ENCODE measurements around the gene RARG.

The RARG gene

DNA sequence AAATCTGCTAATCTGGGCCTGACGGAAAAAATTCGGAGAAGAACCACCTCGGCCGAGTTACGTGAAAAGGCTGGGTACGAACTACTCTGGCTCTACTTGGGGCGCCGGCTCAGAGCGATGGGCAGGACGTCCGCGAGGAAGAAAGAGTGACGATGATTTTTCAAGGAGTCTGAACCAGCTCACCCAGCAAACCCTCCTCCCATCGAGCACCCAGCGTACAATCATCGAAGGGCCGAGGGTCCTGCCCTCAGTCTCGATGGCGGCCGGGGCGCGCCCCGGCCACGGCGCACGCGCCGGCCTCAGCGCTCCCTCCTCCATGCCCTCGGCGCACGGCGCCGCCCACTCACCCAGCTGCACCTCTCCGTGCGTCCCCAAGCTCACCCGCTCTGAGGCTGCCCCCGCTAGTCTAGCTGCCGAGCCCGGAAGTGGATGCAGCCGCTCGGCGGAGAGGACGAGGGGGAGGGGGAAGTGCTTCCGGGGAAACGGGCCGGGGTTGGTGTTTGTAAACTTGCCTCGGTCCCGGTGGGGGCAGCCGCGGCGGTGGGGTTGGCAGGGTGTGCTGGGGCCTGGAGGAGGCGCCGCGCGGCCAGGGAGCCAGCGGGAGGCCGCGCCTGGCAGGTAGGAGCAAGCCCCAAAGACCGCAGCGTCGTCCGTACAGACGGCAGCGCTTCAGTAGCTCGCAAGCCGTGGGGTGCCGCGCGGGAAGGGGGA lies 51.6 kb downstream of the RARG start, which contains the start of the genes CSAD and ZNF740 (continued):
- TF ChIP-seq, protein P1, sequence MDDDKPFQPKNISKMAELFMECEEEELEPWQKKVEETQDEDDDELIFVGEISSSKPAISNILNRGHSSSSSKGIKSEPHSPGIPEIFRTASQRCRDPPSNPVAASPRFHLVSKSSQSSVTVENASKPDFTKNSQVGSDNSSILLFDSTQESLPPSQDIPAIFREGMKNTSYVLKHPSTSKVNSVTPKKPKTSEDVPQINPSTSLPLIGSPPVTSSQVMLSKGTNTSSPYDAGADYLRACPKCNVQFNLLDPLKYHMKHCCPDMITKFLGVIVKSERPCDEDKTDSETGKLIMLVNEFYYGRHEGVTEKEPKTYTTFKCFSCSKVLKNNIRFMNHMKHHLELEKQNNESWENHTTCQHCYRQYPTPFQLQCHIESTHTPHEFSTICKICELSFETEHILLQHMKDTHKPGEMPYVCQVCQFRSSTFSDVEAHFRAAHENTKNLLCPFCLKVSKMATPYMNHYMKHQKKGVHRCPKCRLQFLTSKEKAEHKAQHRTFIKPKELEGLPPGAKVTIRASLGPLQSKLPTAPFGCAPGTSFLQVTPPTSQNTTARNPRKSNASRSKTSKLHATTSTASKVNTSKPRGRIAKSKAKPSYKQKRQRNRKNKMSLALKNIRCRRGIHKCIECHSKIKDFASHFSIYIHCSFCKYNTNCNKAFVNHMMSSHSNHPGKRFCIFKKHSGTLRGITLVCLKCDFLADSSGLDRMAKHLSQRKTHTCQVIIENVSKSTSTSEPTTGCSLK (tag by site-specific recombination; IDR thresholded peaks at IDR 0.05) = no peak
- TF ChIP-seq ZNF600 (tag by site-specific recombination; IDR thresholded peaks at IDR 0.05) (peak; percentile 69), ZNF433 (tag by site-specific recombination; IDR thresholded peaks at IDR 0.05; ENCODE audit: low read depth) (no peak), OSR2 (tag by site-specific recombination; IDR thresholded peaks at IDR 0.05) (peak; percentile 89), ZNF623 (tag by site-specific recombination; IDR thresholded peaks at IDR 0.05) (no peak), GLI4 (tag by site-specific recombination; IDR thresholded peaks at IDR 0.05) (0 out of 2 replicates have a peak, but pooled peaks have one; percentile 37), ZNF549 (tag by site-specific recombination; IDR thresholded peaks at IDR 0.05) (no peak), ZBTB20 (tag by site-specific recombination; IDR thresholded peaks at IDR 0.05) (peak; percentile 79), ZBTB11 (tag by site-specific recombination; conservative IDR thresholded peaks at IDR 0.05; ENCODE audit: low read depth) (peak; percentile 96), RBAK (tag by site-specific recombination; IDR thresholded peaks at IDR 0.05) (no peak), ZBTB8A (tag by site-specific recombination; IDR thresholded peaks at IDR 0.05) (peak; percentile 54; the same call in 1 of the 2 replicates), ZNF843 (tag by site-specific recombination; IDR thresholded peaks at IDR 0.05) (peak; percentile 56), ZNF24 (tag by site-specific recombination; IDR thresholded peaks at IDR 0.05) (peak; percentile 50)
- TF ChIP-seq, protein P2, sequence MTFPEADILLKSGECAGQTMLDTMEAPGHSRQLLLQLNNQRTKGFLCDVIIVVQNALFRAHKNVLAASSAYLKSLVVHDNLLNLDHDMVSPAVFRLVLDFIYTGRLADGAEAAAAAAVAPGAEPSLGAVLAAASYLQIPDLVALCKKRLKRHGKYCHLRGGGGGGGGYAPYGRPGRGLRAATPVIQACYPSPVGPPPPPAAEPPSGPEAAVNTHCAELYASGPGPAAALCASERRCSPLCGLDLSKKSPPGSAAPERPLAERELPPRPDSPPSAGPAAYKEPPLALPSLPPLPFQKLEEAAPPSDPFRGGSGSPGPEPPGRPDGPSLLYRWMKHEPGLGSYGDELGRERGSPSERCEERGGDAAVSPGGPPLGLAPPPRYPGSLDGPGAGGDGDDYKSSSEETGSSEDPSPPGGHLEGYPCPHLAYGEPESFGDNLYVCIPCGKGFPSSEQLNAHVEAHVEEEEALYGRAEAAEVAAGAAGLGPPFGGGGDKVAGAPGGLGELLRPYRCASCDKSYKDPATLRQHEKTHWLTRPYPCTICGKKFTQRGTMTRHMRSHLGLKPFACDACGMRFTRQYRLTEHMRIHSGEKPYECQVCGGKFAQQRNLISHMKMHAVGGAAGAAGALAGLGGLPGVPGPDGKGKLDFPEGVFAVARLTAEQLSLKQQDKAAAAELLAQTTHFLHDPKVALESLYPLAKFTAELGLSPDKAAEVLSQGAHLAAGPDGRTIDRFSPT (tag by site-specific recombination; IDR thresholded peaks at IDR 0.05) = peak; percentile 97
- TF ChIP-seq, protein P3, sequence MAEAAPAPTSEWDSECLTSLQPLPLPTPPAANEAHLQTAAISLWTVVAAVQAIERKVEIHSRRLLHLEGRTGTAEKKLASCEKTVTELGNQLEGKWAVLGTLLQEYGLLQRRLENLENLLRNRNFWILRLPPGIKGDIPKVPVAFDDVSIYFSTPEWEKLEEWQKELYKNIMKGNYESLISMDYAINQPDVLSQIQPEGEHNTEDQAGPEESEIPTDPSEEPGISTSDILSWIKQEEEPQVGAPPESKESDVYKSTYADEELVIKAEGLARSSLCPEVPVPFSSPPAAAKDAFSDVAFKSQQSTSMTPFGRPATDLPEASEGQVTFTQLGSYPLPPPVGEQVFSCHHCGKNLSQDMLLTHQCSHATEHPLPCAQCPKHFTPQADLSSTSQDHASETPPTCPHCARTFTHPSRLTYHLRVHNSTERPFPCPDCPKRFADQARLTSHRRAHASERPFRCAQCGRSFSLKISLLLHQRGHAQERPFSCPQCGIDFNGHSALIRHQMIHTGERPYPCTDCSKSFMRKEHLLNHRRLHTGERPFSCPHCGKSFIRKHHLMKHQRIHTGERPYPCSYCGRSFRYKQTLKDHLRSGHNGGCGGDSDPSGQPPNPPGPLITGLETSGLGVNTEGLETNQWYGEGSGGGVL (tag by site-specific recombination; IDR thresholded peaks at IDR 0.05) = peak; percentile 98

DNA sequence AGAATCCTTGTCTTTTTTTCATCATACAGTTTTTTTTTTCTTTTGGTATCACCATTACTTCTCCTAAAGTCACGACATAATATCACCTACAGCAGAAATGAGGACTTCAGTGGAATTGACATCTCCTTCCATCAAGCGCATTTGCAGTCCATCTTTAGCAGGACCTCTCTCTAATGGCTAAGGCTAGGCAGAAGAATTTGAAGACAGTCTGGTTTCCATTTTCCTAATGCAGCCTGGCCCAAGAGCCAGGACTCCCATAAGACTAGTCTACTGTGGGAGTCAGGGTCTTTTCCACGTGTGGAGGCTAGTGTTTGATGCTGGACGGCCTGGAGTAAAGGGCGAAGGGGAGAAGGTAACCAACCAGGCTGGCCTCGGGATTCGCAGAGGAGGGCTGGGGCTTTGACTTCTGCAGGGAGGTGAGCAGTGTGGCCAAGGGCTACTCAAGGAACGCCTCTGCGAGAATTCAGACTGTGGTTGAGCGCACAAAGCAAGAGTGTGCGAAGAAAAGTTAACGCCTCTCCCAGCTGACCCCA lies 52.3 kb downstream of the RARG start:
- H3K36me3 ChIP-seq (ENCODE audit: control insufficient read depth in 2 of 2, insufficient read depth in 1 of 2, low read length in 2 of 2) = peaks cover 15 to 33% of the 10 kb centered on the region in 2 experiments
- peak overlapping the region; percentile 80 for H3K4me3 ChIP-seq (ENCODE audit: low read depth, low read length)
- CTCF ChIA-PET = interaction anchor here (0.6 to 5.1 kb wide), 7 partner anchors 9 to 141 kb away, joined by 4 to 46 read pairs (median 6); partner anchors contain the start of genes AAAS and ESPL1
- POLR2A ChIA-PET = interaction anchor here (0.7 to 2.8 kb wide), 18 partner anchors 9 to 200 kb away, joined by 3 to 18 read pairs (median 5); partner anchors contain the start of genes AAAS, ESPL1, MYG1 and PFDN5
- peaks cover 16% of the 10 kb centered on the region; the same call in 1 of the 2 replicates for H3K4me1 ChIP-seq (ENCODE audit: control insufficient read depth, insufficient read depth, low read length)
- TF ChIP-seq KLF1 (tag by site-specific recombination; IDR thresholded peaks at IDR 0.05) = peak; percentile 12; the same call in 1 of the 2 replicates
- TF ChIP-seq ZNF596 (tag by site-specific recombination; IDR thresholded peaks at IDR 0.05) = 0 out of 2 replicates have a peak, but pooled peaks have one; percentile 8
- no peak for TF ChIP-seq ZNF26 (tag by site-specific recombination; IDR thresholded peaks at IDR 0.05)
- TF ChIP-seq, protein P4, sequence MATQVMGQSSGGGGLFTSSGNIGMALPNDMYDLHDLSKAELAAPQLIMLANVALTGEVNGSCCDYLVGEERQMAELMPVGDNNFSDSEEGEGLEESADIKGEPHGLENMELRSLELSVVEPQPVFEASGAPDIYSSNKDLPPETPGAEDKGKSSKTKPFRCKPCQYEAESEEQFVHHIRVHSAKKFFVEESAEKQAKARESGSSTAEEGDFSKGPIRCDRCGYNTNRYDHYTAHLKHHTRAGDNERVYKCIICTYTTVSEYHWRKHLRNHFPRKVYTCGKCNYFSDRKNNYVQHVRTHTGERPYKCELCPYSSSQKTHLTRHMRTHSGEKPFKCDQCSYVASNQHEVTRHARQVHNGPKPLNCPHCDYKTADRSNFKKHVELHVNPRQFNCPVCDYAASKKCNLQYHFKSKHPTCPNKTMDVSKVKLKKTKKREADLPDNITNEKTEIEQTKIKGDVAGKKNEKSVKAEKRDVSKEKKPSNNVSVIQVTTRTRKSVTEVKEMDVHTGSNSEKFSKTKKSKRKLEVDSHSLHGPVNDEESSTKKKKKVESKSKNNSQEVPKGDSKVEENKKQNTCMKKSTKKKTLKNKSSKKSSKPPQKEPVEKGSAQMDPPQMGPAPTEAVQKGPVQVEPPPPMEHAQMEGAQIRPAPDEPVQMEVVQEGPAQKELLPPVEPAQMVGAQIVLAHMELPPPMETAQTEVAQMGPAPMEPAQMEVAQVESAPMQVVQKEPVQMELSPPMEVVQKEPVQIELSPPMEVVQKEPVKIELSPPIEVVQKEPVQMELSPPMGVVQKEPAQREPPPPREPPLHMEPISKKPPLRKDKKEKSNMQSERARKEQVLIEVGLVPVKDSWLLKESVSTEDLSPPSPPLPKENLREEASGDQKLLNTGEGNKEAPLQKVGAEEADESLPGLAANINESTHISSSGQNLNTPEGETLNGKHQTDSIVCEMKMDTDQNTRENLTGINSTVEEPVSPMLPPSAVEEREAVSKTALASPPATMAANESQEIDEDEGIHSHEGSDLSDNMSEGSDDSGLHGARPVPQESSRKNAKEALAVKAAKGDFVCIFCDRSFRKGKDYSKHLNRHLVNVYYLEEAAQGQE (tag by site-specific recombination; IDR thresholded peaks at IDR 0.05) = peak; percentile 23; the same call in 1 of the 2 replicates
- H3K9me3 ChIP-seq (ENCODE audit: control insufficient read depth, insufficient read depth, low read depth, low read length) = no peaks in the 10 kb centered on the region
- H3K27ac ChIP-seq (ENCODE audit: extremely low read depth, low read depth, low read length) = peak overlapping the region; percentile 80

Data from HEK293 (cell line).